Measurements from ENCODE around the gene KSR2. TPM values are rescaled to one million over a fixed set of nuclear protein-coding genes. Genes with fewer than 3 reads are reported as not detected.

KSR2 gene
- total RNA-seq, 1 experiment from 2014 or later = 0.06 TPM

- no peaks in the 10 kb centered on the region for H3K9me3 ChIP-seq (replicated peaks)
- H3K36me3 ChIP-seq = no peaks in the 10 kb centered on the region
- no peak for DNase-seq
- no peak overlapping the region for H3K4me3 ChIP-seq
- H3K4me1 ChIP-seq = peaks cover 9% of the 10 kb centered on the region
- no peaks in the 10 kb centered on the region for H3K27me3 ChIP-seq
- no peak overlapping the region for H3K27ac ChIP-seq
These were observed 374.9 kb downstream of the KSR2 start for GRCh38 chr12:117593815-117594400.

GRCh38 chr12:117592588-117593305, 376.0 kb downstream of the KSR2 start:
- Histone ChIP-seq H3K27me3 (no peaks in the 10 kb centered on the region), H3K4me3 (no peak overlapping the region), H3K4me1 (peaks cover 9% of the 10 kb centered on the region), H3K9me3 (replicated peaks) (no peaks in the 10 kb centered on the region), H3K27ac (no peak overlapping the region), H3K36me3 (no peaks in the 10 kb centered on the region)
- DNase-seq = no peak

- Histone ChIP-seq H3K36me3 (no peaks in the 10 kb centered on the region), H3K4me1 (no peaks in the 10 kb centered on the region), H3K4me3 (no peak overlapping the region), H3K27ac (no peak overlapping the region), H3K27me3 (no peaks in the 10 kb centered on the region), H3K9me3 (replicated peaks) (no peaks in the 10 kb centered on the region)
- no peak for DNase-seq
These were observed 377.8 kb downstream of the KSR2 start for GRCh38 chr12:117590999-117591398.

- Histone ChIP-seq H3K27me3 (no peaks in the 10 kb centered on the region), H3K36me3 (no peaks in the 10 kb centered on the region), H3K27ac (no peak overlapping the region), H3K9me3 (replicated peaks) (no peaks in the 10 kb centered on the region), H3K4me3 (no peak overlapping the region), H3K4me1 (no peaks in the 10 kb centered on the region)
- DNase-seq = no peak
These were observed 378.4 kb downstream of the KSR2 start for GRCh38 chr12:117590386-117590785.

GRCh38 chr12:117589021-117589420, 379.8 kb downstream of the KSR2 start:
- Histone ChIP-seq H3K9me3 (replicated peaks) (no peaks in the 10 kb centered on the region), H3K4me1 (no peaks in the 10 kb centered on the region), H3K27ac (no peak overlapping the region), H3K27me3 (no peaks in the 10 kb centered on the region), H3K36me3 (no peaks in the 10 kb centered on the region), H3K4me3 (no peak overlapping the region)
- DNase-seq = no peak

- peak overlapping the region; percentile 15; the same call in 1 of the 2 replicates for H3K4me3 ChIP-seq
- H3K36me3 ChIP-seq = no peaks in the 10 kb centered on the region
- peak; percentile 62 to 83 for DNase-seq
- H3K9me3 ChIP-seq (replicated peaks) = no peaks in the 10 kb centered on the region
- H3K27ac ChIP-seq = no peak overlapping the region
- H3K4me1 ChIP-seq = no peaks in the 10 kb centered on the region
- no peaks in the 10 kb centered on the region for H3K27me3 ChIP-seq
These were observed 381.0 kb downstream of the KSR2 start for GRCh38 chr12:117587631-117588287.

GRCh38 chr12:117583677-117584225, 385.0 kb downstream of the KSR2 start:
- no peak for DNase-seq
- Histone ChIP-seq H3K27me3 (no peaks in the 10 kb centered on the region), H3K27ac (no peak overlapping the region), H3K4me1 (no peaks in the 10 kb centered on the region), H3K36me3 (no peaks in the 10 kb centered on the region), H3K9me3 (replicated peaks) (no peaks in the 10 kb centered on the region), H3K4me3 (no peak overlapping the region)

GRCh38 chr12:117583092-117583491, 385.7 kb downstream of the KSR2 start:
- H3K9me3 ChIP-seq (replicated peaks) = no peaks in the 10 kb centered on the region
- no peak overlapping the region for H3K4me3 ChIP-seq
- H3K27me3 ChIP-seq = no peaks in the 10 kb centered on the region
- no peaks in the 10 kb centered on the region for H3K36me3 ChIP-seq
- no peak for DNase-seq
- no peak overlapping the region for H3K27ac ChIP-seq
- no peaks in the 10 kb centered on the region for H3K4me1 ChIP-seq

- no peaks in the 10 kb centered on the region for H3K9me3 ChIP-seq (replicated peaks)
- no peak overlapping the region for H3K27ac ChIP-seq
- H3K4me1 ChIP-seq = no peaks in the 10 kb centered on the region
- DNase-seq = no peak
- H3K36me3 ChIP-seq = no peaks in the 10 kb centered on the region
- H3K4me3 ChIP-seq = no peak overlapping the region
- H3K27me3 ChIP-seq = no peaks in the 10 kb centered on the region
These were observed 386.5 kb downstream of the KSR2 start for GRCh38 chr12:117582135-117582784.

GRCh38 chr12:117580718-117581062, 388.1 kb downstream of the KSR2 start:
- no peaks in the 10 kb centered on the region for H3K9me3 ChIP-seq (replicated peaks)
- peak; percentile 83 to 87 for DNase-seq
- H3K4me1 ChIP-seq = no peaks in the 10 kb centered on the region
- no peak overlapping the region for H3K4me3 ChIP-seq
- H3K27me3 ChIP-seq = no peaks in the 10 kb centered on the region
- no peak overlapping the region for H3K27ac ChIP-seq
- H3K36me3 ChIP-seq = no peaks in the 10 kb centered on the region

- Histone ChIP-seq H3K4me3 (no peak overlapping the region), H3K9me3 (replicated peaks) (no peaks in the 10 kb centered on the region), H3K4me1 (no peaks in the 10 kb centered on the region), H3K36me3 (no peaks in the 10 kb centered on the region), H3K27ac (no peak overlapping the region), H3K27me3 (no peaks in the 10 kb centered on the region)
- no peak for DNase-seq
These were observed 388.6 kb downstream of the KSR2 start for GRCh38 chr12:117580015-117580717.

- Histone ChIP-seq H3K36me3 (no peaks in the 10 kb centered on the region), H3K9me3 (replicated peaks) (no peaks in the 10 kb centered on the region), H3K27me3 (no peaks in the 10 kb centered on the region), H3K4me1 (no peaks in the 10 kb centered on the region), H3K4me3 (no peak overlapping the region), H3K27ac (no peak overlapping the region)
- no peak for DNase-seq
These were observed 391.6 kb downstream of the KSR2 start for GRCh38 chr12:117577122-117577657.

- DNase-seq = no peak
- Histone ChIP-seq H3K4me3 (no peak overlapping the region), H3K4me1 (no peaks in the 10 kb centered on the region), H3K36me3 (no peaks in the 10 kb centered on the region), H3K27ac (no peak overlapping the region), H3K9me3 (replicated peaks) (no peaks in the 10 kb centered on the region), H3K27me3 (no peaks in the 10 kb centered on the region)
These were observed 392.7 kb downstream of the KSR2 start for GRCh38 chr12:117576053-117576452.

GRCh38 chr12:117574655-117575054, 394.1 kb downstream of the KSR2 start:
- no peak overlapping the region for H3K4me3 ChIP-seq
- H3K36me3 ChIP-seq = no peaks in the 10 kb centered on the region
- DNase-seq = no peak
- no peaks in the 10 kb centered on the region for H3K4me1 ChIP-seq
- no peak overlapping the region for H3K27ac ChIP-seq
- H3K9me3 ChIP-seq (replicated peaks) = no peaks in the 10 kb centered on the region
- no peaks in the 10 kb centered on the region for H3K27me3 ChIP-seq
